Measurements from ENCODE around the gene AMPH.

DNA sequence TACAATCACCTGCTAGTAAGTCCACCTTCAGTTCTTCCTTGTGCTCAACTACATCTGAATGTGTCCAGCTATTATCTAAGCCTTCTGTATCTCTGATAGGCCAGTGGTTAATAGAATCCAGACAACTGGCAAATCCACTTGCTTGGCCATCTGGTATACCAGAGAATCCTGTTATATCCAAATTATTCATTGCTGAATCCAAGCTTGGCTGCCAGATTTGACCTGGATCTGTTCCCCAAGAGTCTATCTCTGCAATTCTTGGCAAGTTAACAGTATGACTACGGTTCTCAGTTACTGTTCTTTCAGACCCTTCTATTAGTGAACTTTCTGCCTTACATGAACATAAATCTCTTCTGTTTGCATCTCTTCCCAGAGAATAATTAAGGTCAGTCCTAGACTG, 203.1 kb downstream of the AMPH start:
- no peak for TF ChIP-seq CTCF (IDR thresholded peaks at IDR 0.05)
- TF ChIP-seq POLR2A (IDR thresholded peaks at IDR 0.05) = no peak
